Ovary (tissue), 3 donors: Measurements from ENCODE around the gene MARK3.

Experiments used
- EP300 ChIP-seq: sonication (generic); formaldehyde crosslinking; IDR thresholded peaks from one replicate; pipeline ENCODE4 v1.6.1; 2017; ENCODE audit warnings: antibody characterized with exemption
- POLR2A ChIP-seq: fragments of 450-650 bp; IDR thresholded peaks from one replicate; pipeline ENCODE4 v1.6.1; 2017; ENCODE audit warnings: antibody characterized with exemption, mild to moderate bottlenecking, moderate library complexity
- TF ChIP-seq, protein P1 (sequence below), 3 donors: fragments of 450-650 bp in 2 of 3; fragments of 200-600 bp in 1 of 3; IDR thresholded peaks; one replicate each; pipeline versions ENCODE4 v1.5.1 to v1.8.0; 2016 to 2022; ENCODE audit warnings: antibody characterized with exemption in 3 of 3, mild to moderate bottlenecking in 1 of 3
- donor health status: DM: no; HTN: no; CAD: no.

DNA sequence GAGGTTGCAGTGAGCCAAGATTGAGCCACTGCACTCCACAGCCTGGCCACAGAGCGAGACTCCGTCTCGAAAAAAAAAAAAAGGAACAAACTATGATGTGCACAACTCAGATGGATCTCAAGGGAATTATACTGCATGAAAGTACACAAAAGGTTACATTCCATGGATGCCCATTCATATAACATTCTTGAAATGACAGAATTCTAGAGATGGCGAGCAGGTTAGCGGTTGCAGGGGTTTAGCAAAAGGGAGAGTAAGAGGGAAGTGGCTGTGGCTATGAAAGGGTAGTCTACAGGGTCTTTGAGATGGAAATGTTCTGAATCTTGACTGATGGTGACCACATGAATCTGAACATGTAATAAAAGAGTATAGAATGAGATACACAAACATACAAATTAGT, 87.7 kb downstream of the MARK3 start:
- no peak for TF ChIP-seq POLR2A
- TF ChIP-seq, protein P1, sequence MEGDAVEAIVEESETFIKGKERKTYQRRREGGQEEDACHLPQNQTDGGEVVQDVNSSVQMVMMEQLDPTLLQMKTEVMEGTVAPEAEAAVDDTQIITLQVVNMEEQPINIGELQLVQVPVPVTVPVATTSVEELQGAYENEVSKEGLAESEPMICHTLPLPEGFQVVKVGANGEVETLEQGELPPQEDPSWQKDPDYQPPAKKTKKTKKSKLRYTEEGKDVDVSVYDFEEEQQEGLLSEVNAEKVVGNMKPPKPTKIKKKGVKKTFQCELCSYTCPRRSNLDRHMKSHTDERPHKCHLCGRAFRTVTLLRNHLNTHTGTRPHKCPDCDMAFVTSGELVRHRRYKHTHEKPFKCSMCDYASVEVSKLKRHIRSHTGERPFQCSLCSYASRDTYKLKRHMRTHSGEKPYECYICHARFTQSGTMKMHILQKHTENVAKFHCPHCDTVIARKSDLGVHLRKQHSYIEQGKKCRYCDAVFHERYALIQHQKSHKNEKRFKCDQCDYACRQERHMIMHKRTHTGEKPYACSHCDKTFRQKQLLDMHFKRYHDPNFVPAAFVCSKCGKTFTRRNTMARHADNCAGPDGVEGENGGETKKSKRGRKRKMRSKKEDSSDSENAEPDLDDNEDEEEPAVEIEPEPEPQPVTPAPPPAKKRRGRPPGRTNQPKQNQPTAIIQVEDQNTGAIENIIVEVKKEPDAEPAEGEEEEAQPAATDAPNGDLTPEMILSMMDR (IDR thresholded peaks at IDR 0.05) = no peak
- TF ChIP-seq EP300 = no peak
